Adrenal gland (tissue), 5 donors: ENCODE results near the gene MARCHF3.

Experiments used
- POLR2A ChIP-seq, 2 donors: fragments of 450-650 bp; IDR thresholded peaks; one replicate each; pipeline ENCODE4 v1.6.1; 2017; ENCODE audit warnings: antibody characterized with exemption in 2 of 2, mild to moderate bottlenecking in 2 of 2, moderate library complexity in 1 of 2
- TF ChIP-seq, protein P1 (sequence below), 6 experiments: fragments of 450-650 bp in 4 of 6; fragments of 200-600 bp in 2 of 6; sonication (generic) in 1 of 6; IDR thresholded peaks; 1 replicate in 5 of 6; 2 replicates in 1 of 6; pipeline versions ENCODE4 v1.5.1 to v1.8.0; 2016 to 2021; ENCODE audit warnings: antibody characterized with exemption in 6 of 6, mild to moderate bottlenecking in 2 of 6, moderate library complexity in 1 of 6
- donor health status: DM: no; HTN: no; CAD: no.

DNA sequence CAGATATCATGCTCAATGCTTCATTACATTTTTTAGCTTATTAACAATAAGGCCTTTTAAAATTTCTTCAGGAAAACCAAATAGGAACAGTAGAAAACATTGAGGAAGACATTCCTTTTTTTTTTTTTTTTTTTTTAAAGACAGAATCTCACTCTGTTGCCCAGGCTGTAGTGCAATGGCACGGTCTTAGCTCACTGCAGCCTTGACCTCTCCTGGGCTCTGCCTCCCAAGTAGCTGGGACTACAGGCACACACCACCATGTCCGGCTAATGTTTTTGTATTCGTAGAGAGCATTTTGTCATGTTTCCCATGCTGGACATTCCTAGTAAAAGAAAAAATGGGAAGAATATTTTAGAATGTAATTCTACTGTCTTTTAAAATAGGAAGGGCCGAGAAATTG, 193.1 kb downstream of the MARCHF3 start:
- TF ChIP-seq, protein P1, sequence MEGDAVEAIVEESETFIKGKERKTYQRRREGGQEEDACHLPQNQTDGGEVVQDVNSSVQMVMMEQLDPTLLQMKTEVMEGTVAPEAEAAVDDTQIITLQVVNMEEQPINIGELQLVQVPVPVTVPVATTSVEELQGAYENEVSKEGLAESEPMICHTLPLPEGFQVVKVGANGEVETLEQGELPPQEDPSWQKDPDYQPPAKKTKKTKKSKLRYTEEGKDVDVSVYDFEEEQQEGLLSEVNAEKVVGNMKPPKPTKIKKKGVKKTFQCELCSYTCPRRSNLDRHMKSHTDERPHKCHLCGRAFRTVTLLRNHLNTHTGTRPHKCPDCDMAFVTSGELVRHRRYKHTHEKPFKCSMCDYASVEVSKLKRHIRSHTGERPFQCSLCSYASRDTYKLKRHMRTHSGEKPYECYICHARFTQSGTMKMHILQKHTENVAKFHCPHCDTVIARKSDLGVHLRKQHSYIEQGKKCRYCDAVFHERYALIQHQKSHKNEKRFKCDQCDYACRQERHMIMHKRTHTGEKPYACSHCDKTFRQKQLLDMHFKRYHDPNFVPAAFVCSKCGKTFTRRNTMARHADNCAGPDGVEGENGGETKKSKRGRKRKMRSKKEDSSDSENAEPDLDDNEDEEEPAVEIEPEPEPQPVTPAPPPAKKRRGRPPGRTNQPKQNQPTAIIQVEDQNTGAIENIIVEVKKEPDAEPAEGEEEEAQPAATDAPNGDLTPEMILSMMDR (IDR thresholded peaks at IDR 0.05), result no peak
- TF ChIP-seq POLR2A (IDR thresholded peaks at IDR 0.05), result no peak
